Gastroesophageal sphincter (tissue), 3 donors: ENCODE results near the gene OR10AG1.

ENCODE experiments used
- CTCF ChIP-seq, 4 experiments: fragments of 200-600 bp in 2 of 4; fragments of 450-650 bp in 2 of 4; sonication (generic) in 1 of 4; IDR thresholded peaks; one replicate each; pipeline ENCODE4 v1.5.1; 2017 to 2019; ENCODE audit warnings: antibody characterized with exemption in 4 of 4, mild to moderate bottlenecking in 2 of 4, moderate library complexity in 2 of 4
- EP300 ChIP-seq: sonication (generic); formaldehyde crosslinking; IDR thresholded peaks from one replicate; pipeline ENCODE4 v1.6.1; 2017; ENCODE audit warnings: antibody characterized with exemption, mild to moderate bottlenecking
- POLR2A ChIP-seq, 2 donors: fragments of 450-650 bp; IDR thresholded peaks; one replicate each; pipeline ENCODE4 v1.6.1; 2017; ENCODE audit warnings: antibody characterized with exemption in 2 of 2, mild to moderate bottlenecking in 2 of 2, moderate library complexity in 1 of 2
- POLR2AphosphoS5 ChIP-seq: sonication (generic); formaldehyde crosslinking; IDR thresholded peaks from one replicate; pipeline ENCODE4 v1.6.1; 2017; ENCODE audit warnings: antibody characterized with exemption

DNA sequence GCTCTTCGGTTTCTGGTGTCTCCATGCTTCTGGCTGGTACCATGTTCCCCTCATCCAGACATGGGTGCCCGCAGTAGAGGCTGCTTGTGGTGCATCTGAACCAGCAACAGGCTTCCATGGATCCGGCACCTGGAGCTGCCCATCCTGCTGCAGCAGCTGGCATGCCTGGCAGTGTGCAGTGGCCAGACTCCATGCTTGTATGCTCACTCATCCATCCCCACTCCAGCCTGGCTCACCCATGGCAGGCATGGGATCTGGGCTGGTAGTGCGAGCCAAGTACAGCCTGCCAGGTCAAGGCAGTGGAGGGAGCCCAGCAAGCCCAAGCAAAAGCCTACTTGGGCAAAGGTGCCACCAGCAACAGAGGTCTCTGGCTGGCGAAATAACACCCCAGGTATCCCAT, 49.2 kb downstream of the OR10AG1 start:
- TF ChIP-seq CTCF (IDR thresholded peaks at IDR 0.05) (no peak), EP300 (no peak), POLR2AphosphoS5 (no peak), POLR2A (IDR thresholded peaks at IDR 0.05) (no peak)
